ENCODE results near the gene RAD17. TPM values are rescaled to one million over a fixed set of nuclear protein-coding genes. Genes with fewer than 3 reads are reported as not detected.
"Not testable (repeated sequence)": the region's sequence is repeated elsewhere in the genome, so short reads cannot be mapped to it uniquely, and the experiment has no call there.

The RAD17 gene
- polyA plus RNA-seq, 1 donor: 48.0 TPM

DNA sequence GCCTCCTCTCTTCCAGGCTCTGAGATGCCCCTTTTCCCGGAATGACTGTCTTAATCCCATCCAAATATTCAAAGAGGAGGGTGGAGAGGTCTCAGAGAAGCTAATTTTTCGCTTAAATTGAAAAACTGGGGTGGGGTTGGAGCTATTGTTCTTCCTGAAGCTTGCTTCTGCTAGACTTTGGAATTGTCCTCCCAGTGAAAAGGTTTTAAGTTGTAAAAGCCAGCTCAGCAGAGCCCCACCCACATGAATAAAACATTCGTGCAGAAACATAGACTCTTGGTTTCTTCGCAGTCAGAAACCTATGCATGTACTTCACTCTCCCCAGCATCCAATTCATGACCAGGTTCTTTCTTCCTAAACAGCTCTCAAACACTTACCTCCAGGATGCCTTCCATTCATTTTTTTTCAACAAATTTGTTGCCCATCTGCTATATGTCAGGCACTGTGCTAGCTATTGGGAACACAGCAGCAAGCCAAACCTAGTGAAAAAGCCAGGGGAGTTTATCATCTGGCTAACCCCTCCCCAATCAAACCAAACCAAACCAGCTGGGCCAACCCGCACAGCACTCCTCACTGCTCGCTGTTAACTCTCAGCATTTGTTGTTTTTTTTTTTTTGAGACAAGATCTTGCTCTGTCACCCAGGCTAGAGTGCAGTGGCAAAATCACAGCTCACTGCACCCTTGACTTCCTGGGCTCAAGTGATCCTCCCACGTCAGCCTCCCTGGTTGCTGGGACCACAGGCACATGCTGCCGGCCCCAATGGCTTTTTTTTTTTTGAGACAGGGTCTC, 85.0 kb downstream of the RAD17 start:
- no peak for DNase-seq

- not testable (repeated sequence) for DNase-seq
These were observed 85.9 kb downstream of the RAD17 start for GRCh38 chr5:69455428-69455988.

GRCh38 chr5:69462170-69462569, 92.6 kb downstream of the RAD17 start:
- DNase-seq: no peak

Other genes with a start within 250 kb of the RAD17 start
- gene CCNB1, start 202.7 kb upstream of the RAD17 start, polyA plus RNA-seq (ENCODE audit: insufficient read length): 136 TPM
- gene CENPH, start 180.2 kb upstream of the RAD17 start, polyA plus RNA-seq (ENCODE audit: insufficient read length): 29.5 TPM
- gene CDK7, start 134.9 kb upstream of the RAD17 start, polyA plus RNA-seq (ENCODE audit: insufficient read length): 37.7 TPM
- gene CCDC125, start 37.0 kb upstream of the RAD17 start, polyA plus RNA-seq (ENCODE audit: insufficient read length): 17.5 TPM
- gene AK6, start 298 bp upstream of the RAD17 start, polyA plus RNA-seq (ENCODE audit: insufficient read length): 84.9 TPM
- 61.6 TPM for gene TAF9, start 298 bp upstream of the RAD17 start, polyA plus RNA-seq (ENCODE audit: insufficient read length)
- 30.5 TPM for gene MARVELD2, start 45.3 kb downstream of the RAD17 start, polyA plus RNA-seq (ENCODE audit: insufficient read length)
- gene OCLN, start 123.0 kb downstream of the RAD17 start, polyA plus RNA-seq (ENCODE audit: insufficient read length): 49.7 TPM
- gene GTF2H2C, start 190.4 kb downstream of the RAD17 start, polyA plus RNA-seq (ENCODE audit: insufficient read length): 66.8 TPM